Subcutaneous abdominal adipose tissue (tissue), 5 donors: ENCODE measurements around the gene DBF4.
"Not testable (repeated sequence)": the region's sequence is repeated elsewhere in the genome, so short reads cannot be mapped to it uniquely, and the experiment has no call there.

Source experiments
- H3K27ac ChIP-seq: one replicate; pipeline ENCODE4 v1.7.0; 2013; ENCODE audit warnings: low read depth, mild to moderate bottlenecking, inconsistent platforms, low read length, moderate library complexity
- H3K27me3 ChIP-seq, 5 donors: one replicate each; pipeline ENCODE4 v1.7.0; 2013; ENCODE audit warnings: low read length in 5 of 5, inconsistent platforms in 1 of 5; ENCODE audit not compliant: control insufficient read depth in 5 of 5, insufficient read depth in 4 of 5
- H3K36me3 ChIP-seq, 5 donors: one replicate each; pipeline ENCODE4 v1.7.0; 2013; ENCODE audit warnings: low read length in 5 of 5; ENCODE audit not compliant: control insufficient read depth in 5 of 5, insufficient read depth in 5 of 5
- H3K4me1 ChIP-seq, 5 donors: one replicate each; pipeline ENCODE4 v1.7.0; 2013; ENCODE audit warnings: low read length in 5 of 5, mild to moderate bottlenecking in 3 of 5, moderate library complexity in 1 of 5; ENCODE audit not compliant: control insufficient read depth in 5 of 5, insufficient read depth in 5 of 5
- H3K4me3 ChIP-seq, 5 donors: one replicate each; pipeline ENCODE4 v1.7.0; 2013; ENCODE audit warnings: low read length in 5 of 5, low read depth in 1 of 5
- H3K9ac ChIP-seq, 5 donors: one replicate each; pipeline ENCODE4 v1.7.0; 2013; ENCODE audit warnings: low read length in 5 of 5, mild to moderate bottlenecking in 4 of 5, moderate library complexity in 3 of 5
- H3K9me3 ChIP-seq, 5 donors: one replicate each; pipeline ENCODE4 v1.7.0; 2013; ENCODE audit warnings: low read length in 5 of 5; ENCODE audit not compliant: control insufficient read depth in 5 of 5
- donor health status: healthy.
- donor health status: healthy.
- donor health status: healthy.
- donor health status: healthy.
- donor health status: healthy.

DBF4 gene

GRCh38 chr7:87866089-87866488 lies 10.2 kb upstream of the DBF4 start:
- Histone ChIP-seq H3K4me3 (no peak overlapping the region), H3K4me1 (no peaks in the 10 kb centered on the region), H3K27me3 (no peaks in the 10 kb centered on the region), H3K36me3 (peaks cover 0 to 7% (median 4%) of the 10 kb centered on the region in 5 donors), H3K27ac (no peak overlapping the region), H3K9ac (no peak overlapping the region), H3K9me3 (peaks cover 0 to 22% (median 15%) of the 10 kb centered on the region in 5 donors)

- not testable (repeated sequence) for H3K36me3 ChIP-seq, H3K27me3 ChIP-seq, H3K4me1 ChIP-seq, H3K4me3 ChIP-seq, H3K27ac ChIP-seq, H3K9ac ChIP-seq
- H3K9me3 ChIP-seq, result peaks cover 0 to 24% (median 16%) of the 10 kb centered on the region in 5 donors
These were observed 9.8 kb upstream of the DBF4 start for GRCh38 chr7:87866533-87866932.

GRCh38 chr7:87870471-87870870 lies 5.8 kb upstream of the DBF4 start:
- no peak overlapping the region for H3K27ac ChIP-seq
- H3K4me1 ChIP-seq, result peaks cover 0 to 14% (median 12%) of the 10 kb centered on the region in 5 donors
- peaks cover 0 to 10% (median 6%) of the 10 kb centered on the region in 5 donors for H3K36me3 ChIP-seq
- no peaks in the 10 kb centered on the region for H3K27me3 ChIP-seq
- peaks cover 0 to 24% (median 16%) of the 10 kb centered on the region in 5 donors for H3K9me3 ChIP-seq
- no peak overlapping the region for H3K4me3 ChIP-seq
- H3K9ac ChIP-seq, result no peak overlapping the region

GRCh38 chr7:87872346-87872745 lies 3.9 kb upstream of the DBF4 start:
- no peak overlapping the region for H3K4me3 ChIP-seq
- no peaks in the 10 kb centered on the region for H3K27me3 ChIP-seq
- H3K4me1 ChIP-seq, result peaks cover 0 to 26% (median 18%) of the 10 kb centered on the region in 5 donors
- peaks cover 0 to 9% (median 4%) of the 10 kb centered on the region in 5 donors for H3K36me3 ChIP-seq
- H3K9me3 ChIP-seq, result peaks cover 0 to 16% (median 4%) of the 10 kb centered on the region in 5 donors
- no peak overlapping the region for H3K27ac ChIP-seq
- H3K9ac ChIP-seq, result no peak overlapping the region

GRCh38 chr7:87873328-87873727 lies 3.0 kb upstream of the DBF4 start:
- H3K9ac ChIP-seq, H3K9me3 ChIP-seq, H3K27ac ChIP-seq, H3K4me3 ChIP-seq, H3K27me3 ChIP-seq, H3K36me3 ChIP-seq: not testable (repeated sequence)
- H3K4me1 ChIP-seq, result peaks cover 0 to 31% (median 28%) of the 10 kb centered on the region in 5 donors

GRCh38 chr7:87874066-87874465 lies 2.2 kb upstream of the DBF4 start:
- no peaks in the 10 kb centered on the region for H3K27me3 ChIP-seq
- H3K4me3 ChIP-seq, result no peak overlapping the region
- no peak overlapping the region for H3K9ac ChIP-seq
- no peak overlapping the region for H3K27ac ChIP-seq
- peaks cover 0 to 7% (median 4%) of the 10 kb centered on the region in 5 donors for H3K9me3 ChIP-seq
- peaks cover 0 to 6% (median 4%) of the 10 kb centered on the region in 5 donors for H3K36me3 ChIP-seq
- peaks cover 0 to 31% (median 28%) of the 10 kb centered on the region in 5 donors for H3K4me1 ChIP-seq

- H3K9me3 ChIP-seq, result peaks cover 0 to 7% (median 2%) of the 10 kb centered on the region in 5 donors
- no peaks in the 10 kb centered on the region for H3K27me3 ChIP-seq
- H3K27ac ChIP-seq, result peak overlapping the region; percentile 88
- peak overlapping the region; percentile 61 to 91 (median 91) for H3K4me3 ChIP-seq
- peaks cover 0 to 6% (median 4%) of the 10 kb centered on the region in 5 donors for H3K36me3 ChIP-seq
- peak overlapping the region in 4 of 5 donors; percentile 76 to 92 (median 80) for H3K9ac ChIP-seq
- peaks cover 0 to 31% (median 28%) of the 10 kb centered on the region in 5 donors for H3K4me1 ChIP-seq
These were observed 898 bp upstream of the DBF4 start for GRCh38 chr7:87875151-87876039.

- H3K9ac ChIP-seq, result peak overlapping the region; percentile 78 to 91 (median 81)
- H3K9me3 ChIP-seq, result no peaks in the 10 kb centered on the region
- H3K27me3 ChIP-seq, result no peaks in the 10 kb centered on the region
- H3K36me3 ChIP-seq, result no peaks in the 10 kb centered on the region
- peak overlapping the region; percentile 88 for H3K27ac ChIP-seq
- H3K4me3 ChIP-seq, result peak overlapping the region; percentile 87 to 91 (median 91)
- H3K4me1 ChIP-seq, result peaks cover 0 to 31% (median 28%) of the 10 kb centered on the region in 5 donors
These were observed 559 bp downstream of the DBF4 start for GRCh38 chr7:87876869-87877234.

- H3K27me3 ChIP-seq, result no peaks in the 10 kb centered on the region
- H3K9ac ChIP-seq, result peak overlapping the region; percentile 78 to 91 (median 81)
- no peaks in the 10 kb centered on the region for H3K9me3 ChIP-seq
- peak overlapping the region; percentile 88 for H3K27ac ChIP-seq
- H3K4me3 ChIP-seq, result peak overlapping the region; percentile 87 to 91 (median 91)
- no peaks in the 10 kb centered on the region for H3K36me3 ChIP-seq
- peaks cover 0 to 31% (median 28%) of the 10 kb centered on the region in 5 donors for H3K4me1 ChIP-seq
These were observed 1.2 kb downstream of the DBF4 start for GRCh38 chr7:87877366-87878040.
